Measurements from ENCODE around the gene LRRTM4. TPM values are rescaled to one million over a fixed set of nuclear protein-coding genes. Genes with fewer than 3 reads are reported as not detected.

LRRTM4 gene
- total RNA-seq, 1 experiment from 2014 or later = 12.0 TPM

- Histone ChIP-seq H2AK5ac (ENCODE audit: insufficient read length, low read length) (no peak overlapping the region), H2BK20ac (ENCODE audit: low read depth, low read length, poor library complexity, severe bottlenecking) (no peak overlapping the region), H3K4ac (ENCODE audit: low read depth, low read length) (no peak overlapping the region), H2BK15ac (ENCODE audit: low read depth, low read length) (no peak overlapping the region), H3K9ac (ENCODE audit: extremely low read depth, insufficient read length, low read length) (no peak overlapping the region), H3K79me1 (ENCODE audit: insufficient read depth, low read depth, low read length, poor library complexity, severe bottlenecking) (no peaks in the 10 kb centered on the region), H4K5ac (ENCODE audit: insufficient read length, low read depth, low read length) (no peak overlapping the region), H2AFZ (ENCODE audit: low read length) (no peak overlapping the region), H3K79me2 (ENCODE audit: insufficient read depth, low read length) (no peaks in the 10 kb centered on the region), H3K23me2 (ENCODE audit: insufficient read length, low read depth, low read length, poor library complexity, severe bottlenecking) (no peaks in the 10 kb centered on the region), H3K4me1 (ENCODE audit: insufficient read depth, low read length) (no peaks in the 10 kb centered on the region), H4K20me1 (ENCODE audit: control insufficient read depth, insufficient read depth, insufficient read length) (no peaks in the 10 kb centered on the region), H2BK120ac (ENCODE audit: low read depth, low read length, poor library complexity, severe bottlenecking) (no peak overlapping the region), H3K56ac (ENCODE audit: insufficient read length, low read depth, low read length) (no peak overlapping the region), H3K9me3 (ENCODE audit: control insufficient read depth, low read depth, low read length) (no peaks in the 10 kb centered on the region), H3K27ac (ENCODE audit: insufficient read length, low read depth, low read length) (no peak overlapping the region), H3K27me3 (ENCODE audit: insufficient read depth, low read length) (no peaks in the 10 kb centered on the region), H3T11ph (ENCODE audit: low read length) (no peak overlapping the region), H4K91ac (ENCODE audit: insufficient read length, low read depth, low read length) (no peak overlapping the region), H3K23ac (ENCODE audit: insufficient read length, low read depth, low read length) (no peak overlapping the region), H3K4me2 (ENCODE audit: insufficient read depth, insufficient read length, low read length) (no peak overlapping the region), H3K14ac (ENCODE audit: insufficient read depth, low read length) (no peak overlapping the region), H3K18ac (ENCODE audit: insufficient read length, low read depth, low read length) (no peak overlapping the region), H2BK12ac (ENCODE audit: insufficient read length, low read depth, low read length) (no peak overlapping the region), H2BK5ac (ENCODE audit: insufficient read length, low read length) (no peak overlapping the region), H4K8ac (replicated peaks; ENCODE audit: insufficient read length, low read depth, low read length) (no peak overlapping the region)
- no peak for TF ChIP-seq CTCF (conservative IDR thresholded peaks at IDR 0.05)
- DNase-seq = no peak
- no CpG with 5 or more reads among the region's 1 CpG for WGBS (ENCODE audit: extremely low coverage, insufficient read length, low lambda C conversion rate)
- Mint-ChIP-seq H3K9me3 (no peaks in the 10 kb centered on the region), H3K27ac (no peak overlapping the region), H3K36me3 (ENCODE audit: insufficient read depth in 1 of 3, low read depth in 3 of 3) (no peaks in the 10 kb centered on the region; a peak in 1 of 7 replicates), H3K27me3 (ENCODE audit: low read depth) (no peaks in the 10 kb centered on the region; the same call in 1 of the 2 replicates), H3K4me1 (peaks cover 3 to 4% of the 10 kb centered on the region in 2 experiments), H3K4me3 (no peak overlapping the region)
Measured at GRCh38 chr2:76752506-76752905, 769.7 kb downstream of the LRRTM4 start.
